HG03460 (cell line): Measurements from ENCODE around the gene RC3H1.
"Not testable (repeated sequence)": the region's sequence is repeated elsewhere in the genome, so short reads cannot be mapped to it uniquely, and the experiment has no call there.

ENCODE experiments used
- ATAC-seq: cut with Tn5 transposase; IDR thresholded peaks from one replicate; pipeline ENCODE4 v1.9.1; 2021; ENCODE audit not compliant: unreplicated experiment

The RC3H1 gene

GRCh38 chr1:174022080-174022975 is at the start of gene RC3H1:
RC3H1 (minus strand) TSS chr1:174022357; CDS start chr1:173992985, 29,372 bp downstream.
- ATAC-seq, result peak; percentile 87

- no peak for ATAC-seq
Measured at GRCh38 chr1:174070614-174071013, 48.5 kb upstream of the RC3H1 start.

- ATAC-seq, result no peak
Measured at GRCh38 chr1:174068000-174068399, 45.8 kb upstream of the RC3H1 start.

- ATAC-seq, result no peak
Measured at GRCh38 chr1:174060090-174060489, 37.9 kb upstream of the RC3H1 start.

- no peak for ATAC-seq
Measured at GRCh38 chr1:174058624-174059023, 36.5 kb upstream of the RC3H1 start.

GRCh38 chr1:174056609-174057008 is 34.5 kb upstream of the RC3H1 start:
- not testable (repeated sequence) for ATAC-seq

GRCh38 chr1:174055797-174056196 is 33.6 kb upstream of the RC3H1 start:
- ATAC-seq, result not testable (repeated sequence)

- ATAC-seq, result no peak
Measured at GRCh38 chr1:174053826-174054225, 31.7 kb upstream of the RC3H1 start.

GRCh38 chr1:174052621-174053020 is 30.5 kb upstream of the RC3H1 start:
- no peak for ATAC-seq

- no peak for ATAC-seq
Measured at GRCh38 chr1:174051956-174052355, 29.8 kb upstream of the RC3H1 start.

- ATAC-seq, result no peak
Measured at GRCh38 chr1:174049514-174049913, 27.4 kb upstream of the RC3H1 start.

- no peak for ATAC-seq
Measured at GRCh38 chr1:174044418-174045222, 22.5 kb upstream of the RC3H1 start.

GRCh38 chr1:174042509-174042908 is 20.4 kb upstream of the RC3H1 start:
- not testable (repeated sequence) for ATAC-seq

GRCh38 chr1:174041369-174041768 is 19.2 kb upstream of the RC3H1 start:
- ATAC-seq, result no peak

- ATAC-seq, result no peak
Measured at GRCh38 chr1:174040387-174040786, 18.2 kb upstream of the RC3H1 start.

GRCh38 chr1:174039027-174039426 is 16.9 kb upstream of the RC3H1 start:
- no peak for ATAC-seq

GRCh38 chr1:174036798-174037197 is 14.6 kb upstream of the RC3H1 start:
- no peak for ATAC-seq

GRCh38 chr1:174036204-174036603 is 14.0 kb upstream of the RC3H1 start:
- no peak for ATAC-seq

GRCh38 chr1:174032671-174033222 is 10.6 kb upstream of the RC3H1 start:
- ATAC-seq, result no peak

- ATAC-seq, result no peak
Measured at GRCh38 chr1:174031099-174031498, 8.9 kb upstream of the RC3H1 start.

- no peak for ATAC-seq
Measured at GRCh38 chr1:174028495-174028894, 6.3 kb upstream of the RC3H1 start.

GRCh38 chr1:174023440-174023839 is 1.3 kb upstream of the RC3H1 start:
- no peak for ATAC-seq
